ENCODE data around the gene TANC1.
"Not testable (repeated sequence)": the region's sequence is repeated elsewhere in the genome, so short reads cannot be mapped to it uniquely, and the experiment has no call there.

TANC1 gene

DNA sequence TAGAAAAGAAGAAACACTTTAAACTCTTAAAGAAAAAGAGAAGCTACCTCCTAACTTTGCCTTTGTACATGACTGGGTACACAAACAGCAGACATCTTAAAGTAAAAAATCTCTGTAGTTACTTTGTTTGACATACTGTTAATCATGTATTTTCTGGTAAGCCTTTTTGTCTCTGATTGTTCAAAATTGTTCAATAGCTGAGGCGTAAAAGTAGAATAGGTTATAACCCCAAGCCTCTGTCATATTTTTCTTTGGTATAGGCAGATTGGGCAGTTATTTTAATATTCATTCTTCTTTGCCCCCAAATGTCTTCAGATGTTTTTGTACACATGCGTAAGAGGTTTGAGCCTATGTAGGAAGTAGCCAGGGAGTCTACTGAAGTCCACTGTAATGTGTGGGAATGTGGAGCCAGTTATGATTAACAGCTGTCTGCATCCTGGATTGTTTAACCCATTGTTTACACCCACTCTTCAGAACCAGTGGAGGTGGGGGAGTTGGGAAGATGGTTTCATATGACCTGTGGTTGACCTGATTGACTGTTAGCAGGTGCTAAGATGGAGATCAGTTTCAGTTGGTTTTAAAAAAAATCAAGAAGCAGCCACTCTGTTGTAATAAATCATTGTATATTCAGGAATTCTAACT is 150.5 kb downstream of the TANC1 start:
- DNase-seq (no peak), ATAC-seq (no peak)

DNA sequence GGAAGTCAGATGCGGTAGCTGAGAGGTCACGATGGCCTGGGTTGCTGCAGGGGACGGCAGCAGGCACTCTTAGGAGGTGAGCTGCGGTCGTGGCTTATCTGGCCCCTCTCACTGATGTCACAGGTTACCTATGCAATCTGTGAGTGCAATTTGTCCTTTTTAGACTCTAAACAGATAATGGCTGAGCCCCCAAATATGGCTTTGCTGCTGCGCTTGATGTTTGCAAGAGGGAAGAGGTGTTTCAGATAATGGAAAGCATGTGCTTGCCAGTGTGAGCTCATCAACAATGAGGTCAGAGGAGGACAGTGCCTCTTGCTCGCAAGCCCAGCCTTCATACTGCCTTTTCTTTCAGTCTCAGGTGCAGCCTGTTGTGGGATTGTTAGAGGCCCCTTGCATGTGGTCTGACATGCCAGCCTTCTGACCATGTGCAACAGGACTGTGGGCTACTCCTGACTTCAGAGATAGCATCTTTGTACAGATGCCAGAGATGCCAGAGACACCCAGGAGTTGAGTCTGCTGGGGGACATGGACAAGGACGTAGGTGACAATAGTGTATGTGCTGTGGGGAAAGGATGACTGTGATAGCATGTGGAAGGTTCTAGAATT is 151.3 kb downstream of the TANC1 start:
- no peak for ATAC-seq
- DNase-seq: no peak

DNA sequence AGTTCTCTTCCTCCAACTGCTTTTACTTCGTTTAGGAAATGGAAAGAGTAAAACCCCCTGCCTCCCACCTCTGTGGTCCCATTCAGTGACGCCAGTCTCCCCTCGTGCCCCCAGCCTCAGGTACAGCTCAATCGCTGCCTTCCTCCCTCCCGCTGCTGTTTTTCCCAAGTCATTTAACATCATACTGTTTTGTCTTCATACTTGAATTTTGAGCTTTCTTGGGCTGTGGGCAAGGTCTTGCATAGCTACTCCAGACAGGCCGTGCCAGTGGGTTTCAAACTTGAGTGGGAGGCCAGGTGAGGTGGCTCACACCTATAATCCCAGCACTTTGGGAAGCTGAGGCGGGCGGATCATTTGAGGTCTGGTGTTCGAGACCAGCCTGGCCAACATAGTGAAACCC is 155.3 kb downstream of the TANC1 start:
- no peak for DNase-seq
- no peak for ATAC-seq

DNA sequence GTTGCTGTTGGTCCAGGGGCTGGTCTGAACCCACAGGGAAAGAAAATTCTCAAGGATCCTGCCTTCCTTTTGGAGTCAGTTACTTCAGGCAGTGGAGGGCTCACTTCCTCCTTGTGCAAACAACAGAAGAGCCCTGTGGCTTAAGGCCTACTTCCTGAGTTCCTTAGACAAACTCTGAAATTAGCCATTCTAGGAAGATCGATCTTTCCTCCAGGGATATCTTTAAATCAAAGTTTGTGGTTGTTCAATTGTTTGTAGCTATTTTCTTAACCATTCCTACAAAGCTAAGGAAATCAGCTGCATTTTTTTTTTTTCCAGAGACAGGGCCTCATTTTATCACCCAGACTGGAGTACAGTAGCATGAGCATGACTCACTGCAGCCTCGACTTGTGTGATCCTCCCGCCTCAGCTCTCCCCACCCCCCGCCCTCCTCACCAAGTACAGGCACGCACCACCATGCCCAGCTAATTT is 156.0 kb downstream of the TANC1 start:
- DNase-seq: peak; percentile 33
- ATAC-seq: no peak

DNA sequence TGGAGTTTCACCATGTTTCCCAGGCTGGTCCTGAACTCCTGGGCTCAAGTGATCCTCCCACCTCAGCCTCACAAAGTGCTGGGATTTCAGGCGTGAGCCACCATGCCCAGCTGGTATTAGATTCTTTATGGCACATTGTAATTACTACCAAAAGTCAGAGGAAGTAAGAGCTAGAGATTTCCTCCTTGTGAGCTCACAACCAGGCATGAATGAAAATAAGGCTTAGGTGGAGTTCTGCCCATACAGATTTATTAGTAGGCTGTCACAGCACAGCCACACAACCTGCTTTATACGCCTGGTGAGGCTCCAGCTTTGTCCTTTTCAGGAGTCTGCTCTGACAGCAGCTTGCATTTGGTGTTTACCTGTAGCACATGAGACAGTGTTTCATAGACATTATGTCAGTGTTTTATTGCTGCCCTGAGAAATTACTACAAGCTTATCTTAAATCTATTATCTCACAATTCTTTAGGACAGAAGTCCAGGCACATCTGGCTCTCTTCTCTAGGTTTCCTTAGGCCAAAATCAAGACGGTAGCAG is 156.6 kb downstream of the TANC1 start:
- DNase-seq (no peak), ATAC-seq (no peak)

DNA sequence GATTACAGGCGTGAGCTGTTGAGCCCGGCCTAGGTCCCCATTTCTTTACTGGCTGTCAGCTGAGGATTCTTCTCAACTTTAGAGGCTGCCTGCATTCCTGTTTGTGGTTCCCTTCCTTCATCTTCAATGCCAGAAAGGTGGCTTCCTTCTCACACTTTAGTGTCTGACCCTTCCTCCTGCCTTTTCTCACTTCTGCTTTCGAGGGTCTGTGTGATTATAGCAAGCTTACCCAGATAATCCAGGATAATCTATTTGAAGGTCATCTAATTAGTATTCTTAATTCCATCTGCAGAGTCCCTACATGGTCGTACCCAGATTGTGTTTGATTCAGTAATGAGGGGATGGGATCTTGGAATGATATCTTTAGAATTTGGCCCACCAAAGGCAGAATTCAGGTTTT is 157.4 kb downstream of the TANC1 start:
- ATAC-seq: no peak
- no peak for DNase-seq

DNA sequence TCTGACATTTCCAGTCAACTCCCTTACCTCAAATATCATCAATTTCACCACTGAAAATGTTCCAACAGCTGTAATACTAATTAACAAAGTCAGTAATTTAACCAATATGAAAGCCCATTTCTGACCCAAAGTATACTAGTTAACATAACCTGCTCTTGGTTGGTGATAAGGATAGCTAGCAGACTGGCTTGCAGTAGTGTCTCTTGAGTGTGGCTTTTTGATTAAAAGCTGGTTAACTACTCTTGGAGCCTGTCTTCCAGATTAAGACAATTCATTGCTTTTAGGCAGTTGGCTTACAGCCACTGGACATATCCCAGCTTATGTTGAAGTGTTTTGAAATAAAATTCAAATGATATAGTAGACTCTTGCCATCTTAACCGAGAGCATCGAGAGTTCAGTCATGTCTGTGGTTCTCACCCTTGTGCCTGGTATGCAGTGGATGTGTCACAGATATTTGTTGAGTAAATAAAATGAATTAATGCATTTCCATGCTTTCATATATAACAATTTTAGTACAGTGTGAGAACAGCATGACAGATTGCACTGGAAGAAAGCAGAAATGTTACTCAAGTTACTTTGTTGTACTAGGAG is 158.1 kb downstream of the TANC1 start:
- no peak for DNase-seq
- no peak for ATAC-seq

DNA sequence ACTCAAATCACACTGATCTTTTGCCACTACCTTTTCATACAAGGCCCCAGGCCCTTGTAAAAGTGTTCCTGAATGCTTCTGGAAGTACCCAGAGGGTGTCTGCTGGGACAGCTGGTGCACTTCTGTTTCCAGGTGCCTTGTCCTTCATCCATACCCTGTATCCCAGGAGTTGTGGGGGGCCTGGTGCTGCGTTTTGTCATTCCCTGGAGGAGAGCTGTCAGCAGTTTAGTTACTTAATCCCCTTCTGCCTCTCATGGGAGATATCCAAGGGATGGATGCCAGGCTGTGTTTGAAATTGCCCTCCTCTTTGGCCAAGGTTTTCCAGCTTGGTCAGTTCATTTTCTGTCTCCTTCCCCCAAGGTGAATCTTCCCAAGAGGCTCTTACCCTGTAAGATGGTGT is 159.8 kb downstream of the TANC1 start:
- DNase-seq (no peak), ATAC-seq (no peak)

DNA sequence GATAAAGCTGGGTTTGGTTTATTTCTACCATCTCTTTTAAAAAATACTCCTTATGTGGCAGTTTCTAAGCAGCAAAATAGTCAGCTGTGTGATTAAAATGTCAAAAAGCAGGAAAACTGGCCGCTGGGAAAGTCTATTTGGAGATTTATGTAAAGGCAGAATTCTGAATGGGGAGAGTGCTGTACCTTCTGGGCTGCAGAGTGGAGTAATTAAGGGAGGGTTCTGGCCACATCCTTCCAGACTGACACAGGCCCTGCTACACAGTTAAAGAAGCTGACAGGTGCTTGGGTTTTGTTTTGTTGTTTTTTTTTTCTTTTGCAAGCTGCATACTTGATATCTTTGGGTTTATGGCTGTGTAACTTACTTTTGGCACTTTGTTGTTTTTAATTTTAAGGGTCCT is 160.8 kb downstream of the TANC1 start:
- DNase-seq: no peak
- ATAC-seq: no peak

DNA sequence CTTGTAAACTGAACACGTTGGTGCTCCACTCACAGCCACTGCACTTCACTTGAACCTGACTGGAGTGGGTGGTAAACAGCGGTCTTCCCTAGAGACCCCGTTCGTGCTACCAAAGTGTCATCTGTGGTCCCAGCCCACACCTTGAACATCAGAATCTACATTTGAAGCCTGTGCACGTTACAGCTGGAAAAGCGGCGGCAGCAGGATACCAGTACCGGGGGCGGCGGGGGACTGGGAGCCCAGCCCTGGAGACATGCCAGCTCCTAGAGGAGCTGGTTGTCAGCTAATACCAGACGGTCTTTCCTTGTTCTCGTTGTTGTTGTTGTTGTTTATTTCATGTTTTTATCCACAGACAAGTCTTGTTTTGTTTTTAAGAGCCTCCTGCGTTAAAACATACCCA is 161.4 kb downstream of the TANC1 start:
- DNase-seq (no peak), ATAC-seq (no peak)

DNA sequence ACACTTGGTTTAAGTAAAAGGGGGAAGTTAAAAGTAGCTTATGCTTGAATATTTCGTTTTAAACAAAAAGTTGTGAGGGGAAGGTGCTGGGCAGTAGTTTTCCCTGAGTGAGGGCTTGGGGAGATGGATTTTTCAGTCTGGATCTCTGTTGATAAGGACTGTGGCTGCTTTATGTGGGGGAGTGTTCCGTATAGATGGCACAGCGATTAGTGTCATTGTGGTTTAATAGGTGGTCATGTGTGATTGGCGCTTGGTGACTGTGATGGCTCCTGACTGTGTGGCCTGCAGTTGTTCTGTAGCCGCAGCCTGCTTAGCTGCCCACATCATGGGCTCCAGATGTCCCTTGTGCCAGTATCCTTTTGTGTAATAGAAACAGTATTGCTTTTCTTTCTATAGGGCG is 161.9 kb downstream of the TANC1 start:
- ATAC-seq: no peak
- DNase-seq: no peak

DNA sequence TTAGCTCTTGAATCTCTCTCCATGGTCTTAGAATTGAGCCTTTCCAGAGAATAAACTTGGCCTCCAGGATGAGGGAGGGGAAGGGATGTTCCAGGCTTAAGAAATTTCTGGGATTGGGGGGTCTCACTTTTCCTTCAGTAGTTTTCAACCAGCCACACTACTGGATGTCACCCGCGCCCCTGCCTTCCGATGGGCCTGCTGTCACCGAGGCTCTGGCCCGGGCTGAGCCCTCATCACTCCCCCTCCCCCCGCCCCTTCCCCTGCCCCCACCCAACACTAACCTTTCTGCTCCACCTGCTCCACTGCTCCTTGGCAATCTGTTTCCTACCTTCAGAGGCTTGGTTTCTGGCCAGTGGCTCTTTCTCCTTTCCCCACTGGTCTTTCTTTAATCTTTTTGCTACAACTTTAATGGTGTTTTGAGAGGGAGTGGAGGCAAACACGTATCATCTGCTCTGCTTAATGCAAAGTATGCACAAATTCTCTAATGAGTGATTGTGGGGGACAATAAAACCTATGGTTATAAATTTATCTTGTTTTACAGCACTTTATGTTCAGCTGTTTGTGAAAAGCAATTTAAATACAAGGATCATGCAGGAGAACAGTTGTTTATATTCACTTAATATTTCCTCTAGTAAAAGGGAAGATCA is 162.9 kb downstream of the TANC1 start:
- no peak for ATAC-seq
- DNase-seq: no peak

DNA sequence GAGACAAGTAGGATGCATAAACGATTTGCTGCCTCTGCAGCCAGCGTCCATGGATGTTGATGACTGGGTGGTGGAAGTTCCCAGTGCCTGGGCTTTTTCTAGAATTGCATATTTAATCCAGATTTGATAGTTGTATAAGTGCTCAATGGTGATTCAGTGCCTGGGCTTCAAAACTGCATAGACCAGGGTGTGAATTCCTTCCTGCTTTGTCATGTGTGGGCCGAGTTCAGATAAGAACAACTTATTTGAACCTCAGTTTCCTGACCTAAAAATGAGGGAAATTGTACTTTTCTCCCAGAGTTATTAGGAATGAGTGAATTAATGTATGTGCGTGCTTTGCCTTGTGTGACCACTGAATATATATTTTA is 163.5 kb downstream of the TANC1 start:
- DNase-seq: no peak
- no peak for ATAC-seq

DNA sequence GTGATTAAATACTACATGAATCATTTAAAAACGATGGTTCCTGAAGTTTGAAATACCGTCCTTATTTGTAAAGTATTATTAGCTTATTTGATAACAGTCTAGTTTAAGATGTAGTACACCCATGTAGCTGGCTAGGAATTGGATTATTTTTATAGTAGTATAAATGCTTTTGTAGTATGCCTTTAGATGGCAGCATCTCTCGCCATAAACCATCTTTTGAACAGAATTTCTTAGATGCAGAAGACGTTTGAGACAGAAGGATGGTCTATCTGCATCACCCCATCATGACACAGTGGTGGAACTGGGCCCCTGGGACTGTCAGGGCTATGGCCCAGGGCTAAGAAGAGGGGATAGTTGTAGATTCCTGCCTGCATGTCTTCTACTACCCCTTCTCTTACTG is 165.4 kb downstream of the TANC1 start:
- DNase-seq: no peak
- ATAC-seq: no peak

DNA sequence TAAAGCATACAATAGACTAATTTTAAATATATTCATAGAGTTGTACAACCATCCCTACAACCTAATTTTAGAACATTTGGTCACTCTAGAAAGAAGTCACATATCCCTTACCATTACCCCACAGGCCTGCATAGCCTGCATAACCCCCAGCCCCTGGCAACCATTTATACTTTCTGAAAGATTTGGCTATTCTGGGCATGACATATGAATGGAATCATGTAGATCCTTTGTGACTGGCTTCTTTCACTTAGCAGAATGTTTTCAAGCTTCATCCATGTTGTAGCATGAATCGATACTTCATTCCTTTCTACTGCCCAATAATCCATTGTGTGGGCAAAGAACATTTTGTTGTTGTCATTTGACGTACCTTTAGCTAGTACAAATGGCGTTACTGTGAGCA is 166.5 kb downstream of the TANC1 start:
- no peak for ATAC-seq

DNA sequence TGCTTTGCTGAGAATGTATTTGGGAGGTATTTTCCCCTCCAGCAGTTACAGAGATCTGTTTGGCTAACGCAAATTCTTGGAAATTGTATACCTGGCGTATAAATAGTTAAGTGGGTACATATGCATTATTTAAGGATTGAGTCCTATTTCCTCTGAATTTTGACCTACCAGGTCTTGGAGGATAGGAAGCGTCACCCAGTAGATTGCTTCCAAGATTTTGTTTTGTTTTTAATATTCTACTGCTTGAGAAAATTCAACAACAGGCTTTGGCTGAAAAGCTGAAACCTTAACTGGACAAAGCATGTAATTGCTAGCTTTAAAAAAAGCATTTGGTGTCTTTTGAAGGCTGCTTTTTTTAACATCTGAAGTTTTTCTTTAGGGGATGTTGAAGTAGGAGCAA is 168.0 kb downstream of the TANC1 start:
- ATAC-seq: no peak
- DNase-seq: no peak

More for the DNA sequence above, 166.5 kb downstream of the TANC1 start:
- DNase-seq: no peak

DNA sequence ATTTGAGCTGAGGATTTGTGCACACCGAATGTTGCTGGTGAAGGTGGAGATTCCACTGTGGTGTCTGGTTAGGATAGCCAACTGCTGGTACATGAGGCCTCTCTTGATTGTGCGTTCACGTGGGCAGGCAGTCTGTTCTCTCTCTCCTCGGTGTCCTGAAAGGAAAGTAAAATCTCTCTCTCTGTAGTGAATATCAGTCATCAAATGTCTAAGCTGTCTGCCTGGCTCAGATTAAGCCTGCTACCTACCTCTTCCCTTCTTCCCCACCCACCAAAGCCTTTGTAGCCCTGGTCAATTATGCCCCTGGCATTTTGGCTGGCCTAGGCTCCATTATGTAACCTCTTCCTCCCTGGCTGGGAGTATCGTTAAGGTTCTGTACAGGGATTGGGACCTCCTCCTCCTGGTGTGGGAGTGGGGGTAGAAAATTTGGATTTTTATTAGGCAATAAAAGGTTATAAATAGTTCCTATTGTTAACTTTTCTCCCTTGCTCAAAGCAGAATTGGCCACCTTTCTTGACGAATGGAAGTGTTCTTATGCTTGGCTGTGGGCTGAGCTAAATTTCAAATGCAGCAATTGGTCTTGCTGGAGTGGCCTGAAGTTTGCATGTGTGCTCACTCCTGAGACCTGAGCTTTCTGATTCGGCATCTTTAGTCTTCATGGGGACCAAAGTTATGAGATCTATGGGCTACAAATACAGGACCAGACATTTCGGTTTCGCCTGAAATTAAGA is 169.2 kb downstream of the TANC1 start:
- no peak for DNase-seq

DNA sequence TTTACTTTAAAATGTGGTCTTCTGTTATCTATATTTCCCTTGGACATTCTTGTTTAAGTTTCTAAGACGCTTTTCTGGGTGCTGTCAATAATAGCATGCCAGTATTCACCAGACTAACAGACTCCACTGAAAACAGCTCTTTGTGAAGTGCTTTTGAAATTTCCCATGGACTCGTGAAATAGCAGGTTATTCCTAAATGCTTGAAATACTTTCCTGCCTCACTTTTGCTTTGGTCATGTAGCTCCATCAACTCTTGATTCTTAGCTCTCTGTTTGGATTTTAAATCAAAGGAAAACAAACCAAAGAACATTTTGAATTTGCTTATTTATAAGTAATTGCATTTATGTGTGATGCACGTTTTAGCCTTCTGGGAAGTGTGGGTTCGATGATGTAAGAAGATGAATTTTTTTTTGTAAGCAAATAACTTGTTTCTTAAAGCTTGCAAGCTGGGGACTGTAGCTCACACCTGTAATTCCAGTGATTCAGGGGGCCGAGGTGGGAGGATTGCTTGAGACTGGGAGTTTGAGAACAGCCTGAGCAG is 170.3 kb downstream of the TANC1 start:
- ATAC-seq (no peak), DNase-seq (no peak)

More for the DNA sequence above, 169.2 kb downstream of the TANC1 start:
- no peak for ATAC-seq

DNA sequence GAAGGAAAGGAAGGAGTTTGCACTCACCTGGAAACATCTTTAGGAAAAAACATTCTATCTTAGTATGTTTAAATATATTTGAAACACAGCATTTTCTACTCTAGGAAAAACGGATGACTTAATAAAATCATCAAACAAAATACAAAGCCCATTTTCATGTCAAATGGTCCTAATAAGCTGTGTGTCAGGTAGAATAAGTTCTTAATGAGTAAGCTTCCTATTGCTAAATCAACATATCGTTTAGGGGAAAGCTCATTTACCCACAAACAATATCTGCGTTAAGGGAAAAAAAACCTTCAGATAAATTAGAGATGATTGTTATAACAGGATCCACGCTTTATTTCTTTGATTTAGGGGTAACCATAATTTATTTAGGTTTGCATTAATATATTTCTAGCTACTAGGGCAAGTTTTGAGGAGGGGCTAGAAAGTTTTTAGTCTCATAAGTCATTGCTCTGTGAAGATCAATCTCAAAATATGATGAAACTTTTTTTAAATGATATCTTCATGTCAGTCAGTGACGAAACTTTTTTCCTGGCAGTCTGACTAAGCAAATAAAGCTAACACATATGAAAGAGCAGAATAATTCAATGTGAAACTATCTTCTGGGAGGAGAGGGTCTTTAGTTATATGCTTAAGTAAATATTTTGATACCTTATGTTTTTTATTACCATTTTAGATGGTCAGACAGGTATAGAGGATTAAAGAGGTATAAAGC is 170.9 kb downstream of the TANC1 start:
- ATAC-seq: no peak
- DNase-seq: no peak

DNA sequence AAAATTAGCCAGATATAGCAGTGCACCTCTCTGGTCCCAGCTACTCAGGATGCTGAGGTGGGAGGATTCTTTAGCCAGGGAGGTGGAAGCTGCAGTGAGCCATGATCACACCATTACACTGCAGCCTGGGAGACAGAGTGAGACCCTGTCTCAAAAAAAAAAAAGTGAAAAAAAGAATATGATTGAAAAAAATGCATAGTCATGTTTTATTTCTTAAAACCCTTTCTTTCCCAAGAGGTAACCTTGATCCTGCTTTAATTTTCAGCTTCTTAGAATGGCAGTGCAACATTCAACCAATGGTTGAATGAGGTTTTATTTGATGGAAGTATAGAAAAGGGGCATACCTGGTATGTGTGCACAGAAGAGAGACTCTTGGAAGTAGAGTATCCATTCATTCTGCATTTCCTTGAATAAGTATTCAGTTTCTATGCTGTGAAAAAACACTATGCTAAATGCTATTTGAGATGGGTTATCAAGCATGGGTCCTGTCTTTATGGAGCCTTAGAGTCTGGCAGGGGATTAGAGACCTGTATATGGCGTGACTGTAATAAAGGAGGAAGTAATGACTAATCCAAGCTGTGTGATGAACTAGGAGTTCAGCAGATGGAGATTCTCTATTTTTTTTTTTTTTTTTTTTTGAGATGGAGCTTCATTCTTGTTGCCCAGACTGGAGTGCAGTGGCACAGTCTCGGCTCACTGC is 171.8 kb downstream of the TANC1 start:
- no peak for DNase-seq
- ATAC-seq: no peak

DNA sequence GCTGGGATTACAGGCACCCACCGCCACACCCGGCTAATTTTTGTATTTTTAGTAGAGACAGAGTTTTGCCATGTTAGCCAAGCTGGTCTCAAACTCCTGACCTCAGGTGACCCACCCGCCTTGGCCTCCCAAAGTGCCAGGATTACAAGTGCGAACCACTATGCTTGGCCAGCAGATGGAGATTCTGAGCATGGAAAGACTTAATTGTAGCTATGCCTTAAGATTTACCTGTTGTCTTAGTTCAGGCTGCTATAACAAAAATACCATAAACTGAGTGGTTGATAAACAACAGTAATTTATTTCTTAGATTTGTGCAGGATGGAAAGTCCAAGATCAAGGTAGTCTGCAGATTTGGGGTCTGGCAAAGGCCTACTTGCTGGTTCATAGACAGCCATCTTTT is 172.4 kb downstream of the TANC1 start:
- not testable (repeated sequence) for ATAC-seq, DNase-seq
